GM19463 (cell line): ENCODE measurements around the gene SCN2A.

Experiments
- ATAC-seq: cut with Tn5 transposase; IDR thresholded peaks from one replicate; pipeline ENCODE4 v1.9.1; 2021; ENCODE audit warnings: mild to moderate bottlenecking, moderate library complexity; ENCODE audit not compliant: unreplicated experiment

SCN2A gene

GRCh38 chr2:165410276-165410675, 171.1 kb downstream of the SCN2A start:
- no peak for ATAC-seq

- ATAC-seq: no peak
Observed at GRCh38 chr2:165414187-165414586, 175.0 kb downstream of the SCN2A start.

GRCh38 chr2:165417009-165417408, 177.8 kb downstream of the SCN2A start:
- no peak for ATAC-seq

GRCh38 chr2:165420231-165420630, 181.0 kb downstream of the SCN2A start:
- ATAC-seq: no peak

GRCh38 chr2:165423081-165423480, 183.9 kb downstream of the SCN2A start:
- no peak for ATAC-seq

- ATAC-seq: no peak
Observed at GRCh38 chr2:165425556-165425955, 186.3 kb downstream of the SCN2A start.

- no peak for ATAC-seq
Observed at GRCh38 chr2:165427686-165428085, 188.5 kb downstream of the SCN2A start.

- ATAC-seq: no peak
Observed at GRCh38 chr2:165428926-165429325, 189.7 kb downstream of the SCN2A start.

- ATAC-seq: no peak
Observed at GRCh38 chr2:165431014-165431413, 191.8 kb downstream of the SCN2A start.

- no peak for ATAC-seq
Observed at GRCh38 chr2:165432234-165432966, 193.2 kb downstream of the SCN2A start.

GRCh38 chr2:165434865-165435496, 195.8 kb downstream of the SCN2A start:
- ATAC-seq: no peak

- no peak for ATAC-seq
Observed at GRCh38 chr2:165435611-165436010, 196.4 kb downstream of the SCN2A start.

GRCh38 chr2:165436559-165436958, 197.3 kb downstream of the SCN2A start:
- peak; percentile 76 for ATAC-seq

- ATAC-seq: no peak
Observed at GRCh38 chr2:165440367-165440766, 201.2 kb downstream of the SCN2A start.
